GM06990 (cell line): Measurements from ENCODE around the gene MAD1L1.

ENCODE experiments used
- DNase-seq: peaks from one replicate; pipeline ENCODE4 v3.0.0-alpha.2; 2011; ENCODE audit not compliant: insufficient read length; ENCODE audit errors: extremely low read depth
- H3K27me3 ChIP-seq: replicated peaks from 2 replicates; pipeline ENCODE4 v1.6.0; 2011; ENCODE audit warnings: low read length; ENCODE audit not compliant: control insufficient read depth, insufficient read depth
- H3K36me3 ChIP-seq: 2 replicates; pipeline ENCODE4 v1.5.1; 2011; ENCODE audit warnings: low read length; ENCODE audit not compliant: control insufficient read depth, insufficient read depth
- H3K4me3 ChIP-seq: replicated peaks from 2 replicates; pipeline ENCODE4 v1.5.1; 2011; ENCODE audit warnings: low read depth, mild to moderate bottlenecking, control low read depth, low read length
- TF ChIP-seq, protein P1 (sequence below): IDR thresholded peaks from 2 replicates; pipeline ENCODE4 v1.5.1; 2011; ENCODE audit warnings: low read length, control low read depth, mild to moderate bottlenecking, inconsistent platforms; ENCODE audit not compliant: insufficient read depth, poor library complexity, severe bottlenecking

Gene MAD1L1

GRCh38 chr7:2075811-2076210 lies 156.9 kb downstream of the MAD1L1 start:
- Histone ChIP-seq H3K4me3 (no peak overlapping the region), H3K36me3 (peaks cover 3% of the 10 kb centered on the region), H3K27me3 (no peaks in the 10 kb centered on the region)
- TF ChIP-seq, protein P1, sequence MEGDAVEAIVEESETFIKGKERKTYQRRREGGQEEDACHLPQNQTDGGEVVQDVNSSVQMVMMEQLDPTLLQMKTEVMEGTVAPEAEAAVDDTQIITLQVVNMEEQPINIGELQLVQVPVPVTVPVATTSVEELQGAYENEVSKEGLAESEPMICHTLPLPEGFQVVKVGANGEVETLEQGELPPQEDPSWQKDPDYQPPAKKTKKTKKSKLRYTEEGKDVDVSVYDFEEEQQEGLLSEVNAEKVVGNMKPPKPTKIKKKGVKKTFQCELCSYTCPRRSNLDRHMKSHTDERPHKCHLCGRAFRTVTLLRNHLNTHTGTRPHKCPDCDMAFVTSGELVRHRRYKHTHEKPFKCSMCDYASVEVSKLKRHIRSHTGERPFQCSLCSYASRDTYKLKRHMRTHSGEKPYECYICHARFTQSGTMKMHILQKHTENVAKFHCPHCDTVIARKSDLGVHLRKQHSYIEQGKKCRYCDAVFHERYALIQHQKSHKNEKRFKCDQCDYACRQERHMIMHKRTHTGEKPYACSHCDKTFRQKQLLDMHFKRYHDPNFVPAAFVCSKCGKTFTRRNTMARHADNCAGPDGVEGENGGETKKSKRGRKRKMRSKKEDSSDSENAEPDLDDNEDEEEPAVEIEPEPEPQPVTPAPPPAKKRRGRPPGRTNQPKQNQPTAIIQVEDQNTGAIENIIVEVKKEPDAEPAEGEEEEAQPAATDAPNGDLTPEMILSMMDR: no peak
- no peak for DNase-seq

GRCh38 chr7:2074691-2075090 lies 158.1 kb downstream of the MAD1L1 start:
- DNase-seq: no peak
- no peak overlapping the region for H3K4me3 ChIP-seq

GRCh38 chr7:2072798-2073197 lies 159.9 kb downstream of the MAD1L1 start:
- DNase-seq: no peak
- H3K4me3 ChIP-seq: no peak overlapping the region
- TF ChIP-seq, protein P1: no peak
- H3K27me3 ChIP-seq: no peaks in the 10 kb centered on the region
- peaks cover 13% of the 10 kb centered on the region for H3K36me3 ChIP-seq

More at GRCh38 chr7:2074691-2075090, 158.1 kb downstream of the MAD1L1 start:
- Histone ChIP-seq H3K36me3 (peaks cover 3% of the 10 kb centered on the region), H3K27me3 (no peaks in the 10 kb centered on the region)
- TF ChIP-seq, protein P1: no peak

DNA sequence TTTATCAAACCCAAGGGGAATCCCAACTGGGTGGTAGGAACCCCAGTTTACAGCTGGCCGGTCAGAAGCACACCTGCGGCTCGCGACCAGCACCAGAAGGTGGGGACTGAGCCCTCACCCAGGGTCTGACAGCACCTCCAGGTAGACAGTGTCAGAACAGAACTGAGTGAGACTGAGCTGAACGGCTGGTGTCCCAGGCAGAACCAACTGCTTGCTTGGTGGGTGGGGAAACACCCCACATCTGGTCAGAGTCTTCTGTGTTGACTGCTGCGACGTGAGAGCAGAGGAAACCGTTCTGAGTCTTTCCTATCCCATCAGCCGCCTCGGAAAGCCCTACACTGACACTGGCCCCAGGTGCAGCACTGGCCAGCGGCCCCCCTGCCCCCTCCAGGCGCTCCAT lies 160.7 kb downstream of the MAD1L1 start:
- no peaks in the 10 kb centered on the region for H3K27me3 ChIP-seq
- peaks cover 16% of the 10 kb centered on the region for H3K36me3 ChIP-seq
- TF ChIP-seq, protein P1: no peak
- DNase-seq: peak; percentile 55
- no peak overlapping the region for H3K4me3 ChIP-seq

GRCh38 chr7:2071133-2071832 lies 161.5 kb downstream of the MAD1L1 start:
- H3K4me3 ChIP-seq: no peak overlapping the region
- peaks cover 16% of the 10 kb centered on the region for H3K36me3 ChIP-seq
- TF ChIP-seq, protein P1: no peak

DNA sequence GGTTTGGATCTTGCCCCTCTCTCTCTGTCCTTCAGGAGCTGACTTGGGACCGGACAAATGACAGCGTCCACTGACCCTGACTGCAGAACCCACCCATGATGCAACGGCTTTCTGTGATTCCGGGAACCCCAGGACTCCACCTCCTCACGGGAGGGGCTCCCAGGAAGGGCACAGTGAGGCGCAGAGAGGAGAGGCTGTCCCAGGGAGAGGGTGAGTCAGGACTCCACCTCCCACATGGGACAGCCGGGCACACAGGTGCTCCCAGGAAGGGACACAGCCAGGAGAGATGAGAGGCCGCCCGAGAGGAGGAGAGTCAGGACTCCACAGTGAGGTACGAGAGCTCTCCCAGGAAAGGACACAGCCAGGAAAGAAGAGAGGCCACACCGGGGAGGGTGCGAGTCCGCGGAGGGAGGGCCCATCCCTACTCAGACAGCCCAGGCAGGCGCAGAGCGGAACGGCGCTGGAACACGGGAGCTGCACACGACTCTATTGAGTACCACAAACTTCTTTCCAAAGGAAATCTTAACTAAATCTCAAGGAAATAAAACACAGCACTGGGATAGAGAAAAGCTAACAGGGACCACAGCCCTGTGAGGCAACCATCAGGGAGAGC lies 162.5 kb downstream of the MAD1L1 start:
- no peaks in the 10 kb centered on the region for H3K27me3 ChIP-seq
- TF ChIP-seq, protein P1: no peak
- no peak overlapping the region for H3K4me3 ChIP-seq
- peaks cover 23% of the 10 kb centered on the region for H3K36me3 ChIP-seq
- no peak for DNase-seq

More at GRCh38 chr7:2071133-2071832, 161.5 kb downstream of the MAD1L1 start:
- DNase-seq: no peak
- H3K27me3 ChIP-seq: no peaks in the 10 kb centered on the region
